Peyer's patch (tissue), 4 donors: Measurements from ENCODE around the gene PIKFYVE. TPM values are rescaled to one million over a fixed set of nuclear protein-coding genes. Genes with fewer than 3 reads are reported as not detected.

Source experiments
- DNase-seq, 3 donors: peaks; one replicate each; pipeline ENCODE4 v3.0.0-alpha.2; 2017 to 2019
- H3K27ac ChIP-seq, 4 donors: fragments of 200-600 bp; sonication (generic); one replicate each; pipeline ENCODE4 v1.5.1; 2016 to 2019
- H3K27me3 ChIP-seq, 2 donors: fragments of 200-600 bp; sonication (generic); one replicate each; pipeline ENCODE4 v1.5.1; 2019
- H3K36me3 ChIP-seq, 3 donors: fragments of 200-600 bp; sonication (generic); one replicate each; pipeline ENCODE4 v1.5.1; 2016 to 2019
- H3K4me1 ChIP-seq, 4 donors: fragments of 200-600 bp; sonication (generic); one replicate each; pipeline ENCODE4 v1.5.1; 2016 to 2019
- H3K4me3 ChIP-seq, 4 donors: fragments of 200-600 bp; sonication (generic); 1 replicate in 3 of 4; 2 replicates in 1 of 4; pipeline ENCODE4 v1.5.1; 2016 to 2019; ENCODE audit warnings: mild to moderate bottlenecking in 1 of 4
- H3K9me3 ChIP-seq, 4 donors: fragments of 200-600 bp; sonication (generic); one replicate each; pipeline ENCODE4 v1.5.1; 2016 to 2019; ENCODE audit warnings: mild to moderate bottlenecking in 1 of 4
- CTCF ChIP-seq, 6 experiments: fragments of 450-650 bp in 4 of 6; fragments of 200-600 bp in 2 of 6; sonication (generic) in 1 of 6; IDR thresholded peaks; one replicate each; pipeline ENCODE4 v1.5.1; 2017 to 2019; ENCODE audit warnings: antibody characterized with exemption in 6 of 6, mild to moderate bottlenecking in 3 of 6, moderate library complexity in 1 of 6
- POLR2A ChIP-seq, 2 donors: fragments of 450-650 bp; IDR thresholded peaks; one replicate each; pipeline ENCODE4 v1.5.1; 2017; ENCODE audit warnings: antibody characterized with exemption in 2 of 2, mild to moderate bottlenecking in 2 of 2, moderate library complexity in 2 of 2
- total RNA-seq, 4 donors: library from RNA; depleted of rRNA; stranded (reverse); fragments of >200 nt; gene quantifications; one replicate each; pipeline ENCODE4 v1.1.0, GENCODE V29; 2016

PIKFYVE gene
- total RNA-seq, 4 donors from 2014 or later = 24.2 to 75.1 (median 44.3) TPM

DNA sequence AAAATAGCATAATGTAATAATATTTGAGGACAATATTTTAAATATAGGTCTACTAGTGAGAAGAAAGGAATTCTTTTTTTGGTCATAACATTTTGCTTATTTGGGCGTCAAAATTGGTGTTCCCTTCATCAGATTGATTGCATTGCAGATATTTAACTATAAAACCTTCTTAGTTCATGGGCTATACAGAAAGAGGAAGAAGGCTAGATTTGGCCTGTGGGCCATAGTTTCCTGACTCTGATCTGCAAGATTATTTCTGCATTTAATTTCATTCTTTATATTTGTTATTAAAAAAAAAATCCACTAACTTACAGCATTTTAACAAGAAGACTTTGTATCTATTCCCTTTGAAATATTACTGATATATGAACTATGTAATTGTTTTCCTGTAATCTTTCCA is 31.9 kb downstream of the PIKFYVE start:
- peaks cover 0 to 69% (median 0%) of the 10 kb centered on the region in 3 donors for H3K36me3 ChIP-seq
- DNase-seq = no peak

DNA sequence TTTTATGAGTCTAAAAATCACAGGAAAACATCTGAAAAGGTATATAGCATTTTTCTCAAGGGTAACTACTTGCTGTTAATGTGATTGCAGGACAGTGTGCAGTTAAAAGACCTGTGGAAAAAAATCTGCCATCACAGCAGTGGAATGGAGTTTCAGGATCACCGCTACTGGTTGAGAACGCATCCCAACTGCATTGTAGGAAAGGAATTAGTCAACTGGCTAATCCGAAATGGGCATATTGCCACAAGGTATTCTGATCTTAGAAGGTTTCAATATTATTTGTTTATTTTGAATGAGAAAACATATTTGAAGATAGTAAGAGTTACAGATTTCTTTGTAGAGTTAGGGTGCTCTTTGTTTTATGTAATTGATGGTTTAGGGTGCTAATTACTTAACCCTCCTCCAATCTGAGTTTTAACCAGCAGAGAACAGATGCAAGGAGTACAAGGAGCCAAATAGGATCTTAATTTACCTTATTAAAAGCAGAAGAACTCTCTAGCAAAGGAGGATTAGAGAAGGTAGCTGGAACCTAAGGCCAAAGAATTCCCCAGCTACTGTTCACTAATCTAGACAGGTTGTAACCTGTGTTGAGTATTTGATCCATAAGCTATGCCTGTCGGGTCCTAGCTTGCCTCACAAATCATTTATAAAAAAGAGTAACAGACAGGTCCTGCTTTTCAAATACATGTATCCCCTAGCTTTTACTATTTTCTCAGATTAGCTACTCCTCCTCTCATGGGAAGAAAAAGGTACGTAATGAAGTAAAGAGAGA is 35.0 kb downstream of the PIKFYVE start:
- DNase-seq = no peak
- H3K4me1 ChIP-seq = no peaks in the 10 kb centered on the region
- no peak overlapping the region for H3K27ac ChIP-seq
- peaks cover 0 to 83% (median 0%) of the 10 kb centered on the region in 3 donors for H3K36me3 ChIP-seq
- no peaks in the 10 kb centered on the region for H3K9me3 ChIP-seq
- TF ChIP-seq POLR2A (IDR thresholded peaks at IDR 0.05) = no peak
- TF ChIP-seq CTCF (IDR thresholded peaks at IDR 0.05) = no peak
- no peaks in the 10 kb centered on the region for H3K27me3 ChIP-seq
- H3K4me3 ChIP-seq = no peak overlapping the region

More for the DNA sequence above, 31.9 kb downstream of the PIKFYVE start:
- Histone ChIP-seq H3K9me3 (no peaks in the 10 kb centered on the region), H3K27me3 (no peaks in the 10 kb centered on the region), H3K27ac (no peak overlapping the region), H3K4me3 (no peak overlapping the region), H3K4me1 (no peaks in the 10 kb centered on the region)
- no peak for TF ChIP-seq POLR2A (IDR thresholded peaks at IDR 0.05)
- no peak for TF ChIP-seq CTCF (IDR thresholded peaks at IDR 0.05)

- TF ChIP-seq CTCF (IDR thresholded peaks at IDR 0.05) (no peak), POLR2A (IDR thresholded peaks at IDR 0.05) (no peak)
- Histone ChIP-seq H3K9me3 (no peaks in the 10 kb centered on the region), H3K27me3 (no peaks in the 10 kb centered on the region), H3K36me3 (peaks cover 0 to 69% (median 0%) of the 10 kb centered on the region in 3 donors), H3K27ac (no peak overlapping the region), H3K4me1 (no peaks in the 10 kb centered on the region), H3K4me3 (no peak overlapping the region)
- DNase-seq = no peak
Observed at GRCh38 chr2:208304157-208304556, 38.1 kb downstream of the PIKFYVE start.

DNA sequence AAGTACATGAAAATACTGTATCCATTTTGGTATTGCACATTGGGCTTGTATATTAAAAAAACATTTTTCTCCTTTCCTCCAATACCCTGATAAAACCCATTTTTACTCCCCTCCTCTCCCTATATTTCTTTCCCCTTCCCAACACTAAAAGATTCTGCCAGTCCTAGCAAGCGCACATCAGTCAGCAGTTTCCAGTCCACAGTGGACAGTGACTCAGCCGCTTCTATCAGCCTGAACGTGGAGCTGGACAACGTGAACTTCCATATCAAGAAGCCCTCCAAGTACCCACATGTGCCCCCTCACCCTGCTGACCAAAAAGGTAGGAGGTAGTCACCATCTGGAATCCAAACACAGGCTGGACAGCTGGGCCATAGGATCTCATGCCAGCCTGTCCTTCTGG is 38.6 kb downstream of the PIKFYVE start:
- Histone ChIP-seq H3K36me3 (peaks cover 0 to 64% (median 0%) of the 10 kb centered on the region in 3 donors), H3K9me3 (no peaks in the 10 kb centered on the region), H3K27me3 (no peaks in the 10 kb centered on the region), H3K4me3 (no peak overlapping the region), H3K27ac (no peak overlapping the region), H3K4me1 (no peaks in the 10 kb centered on the region)
- DNase-seq = no peak
- TF ChIP-seq CTCF (IDR thresholded peaks at IDR 0.05) (no peak), POLR2A (IDR thresholded peaks at IDR 0.05) (no peak)

DNA sequence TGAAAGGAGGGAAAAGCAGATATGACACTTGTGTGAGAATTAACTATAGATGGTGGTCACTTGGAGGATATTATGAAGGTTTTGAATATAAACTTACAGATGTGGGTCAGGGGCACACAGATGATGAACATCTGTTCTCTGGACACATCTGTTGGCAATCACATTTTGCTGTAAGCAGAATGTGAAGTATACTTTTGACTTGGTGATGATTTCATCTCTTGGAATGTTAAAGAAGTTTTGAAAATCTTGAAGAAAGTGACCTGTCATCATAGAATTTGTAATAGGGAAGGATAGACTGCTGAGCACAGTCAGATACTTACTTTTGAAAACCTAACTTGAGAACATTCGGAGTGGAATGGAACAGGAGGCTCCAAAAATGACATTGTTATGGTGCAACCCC is 40.2 kb downstream of the PIKFYVE start:
- Histone ChIP-seq H3K4me3 (no peak overlapping the region), H3K9me3 (no peaks in the 10 kb centered on the region), H3K27ac (no peak overlapping the region), H3K4me1 (no peaks in the 10 kb centered on the region), H3K27me3 (no peaks in the 10 kb centered on the region), H3K36me3 (peaks cover 0 to 49% (median 0%) of the 10 kb centered on the region in 3 donors)
- TF ChIP-seq POLR2A (IDR thresholded peaks at IDR 0.05) (no peak), CTCF (IDR thresholded peaks at IDR 0.05) (no peak)
- DNase-seq = no peak
